Panc1 (cell line): ENCODE results near the gene FBXL12.

ENCODE experiments used
- TCF7L2 ChIP-seq: IDR thresholded peaks from 2 replicates; pipeline ENCODE4 v1.6.1; 2011; ENCODE audit warnings: mild to moderate bottlenecking, low read depth, low read length, inconsistent platforms
- TF ChIP-seq, protein P1 (sequence below), 2 experiments: IDR thresholded peaks; 2 replicates each; pipeline ENCODE4 v1.6.1; 2011 to 2012; ENCODE audit warnings: low read depth in 2 of 2, control low read depth in 1 of 2, low read length in 1 of 2, mild to moderate bottlenecking in 1 of 2, moderate library complexity in 1 of 2; ENCODE audit not compliant: insufficient read depth in 1 of 2
- TF ChIP-seq, protein P2 (sequence below): fragments of 450-650 bp; IDR thresholded peaks from 2 replicates; pipeline ENCODE4 v1.5.1; 2017; ENCODE audit warnings: mild to moderate bottlenecking

- no peak for TF ChIP-seq TCF7L2
- TF ChIP-seq, protein P1, sequence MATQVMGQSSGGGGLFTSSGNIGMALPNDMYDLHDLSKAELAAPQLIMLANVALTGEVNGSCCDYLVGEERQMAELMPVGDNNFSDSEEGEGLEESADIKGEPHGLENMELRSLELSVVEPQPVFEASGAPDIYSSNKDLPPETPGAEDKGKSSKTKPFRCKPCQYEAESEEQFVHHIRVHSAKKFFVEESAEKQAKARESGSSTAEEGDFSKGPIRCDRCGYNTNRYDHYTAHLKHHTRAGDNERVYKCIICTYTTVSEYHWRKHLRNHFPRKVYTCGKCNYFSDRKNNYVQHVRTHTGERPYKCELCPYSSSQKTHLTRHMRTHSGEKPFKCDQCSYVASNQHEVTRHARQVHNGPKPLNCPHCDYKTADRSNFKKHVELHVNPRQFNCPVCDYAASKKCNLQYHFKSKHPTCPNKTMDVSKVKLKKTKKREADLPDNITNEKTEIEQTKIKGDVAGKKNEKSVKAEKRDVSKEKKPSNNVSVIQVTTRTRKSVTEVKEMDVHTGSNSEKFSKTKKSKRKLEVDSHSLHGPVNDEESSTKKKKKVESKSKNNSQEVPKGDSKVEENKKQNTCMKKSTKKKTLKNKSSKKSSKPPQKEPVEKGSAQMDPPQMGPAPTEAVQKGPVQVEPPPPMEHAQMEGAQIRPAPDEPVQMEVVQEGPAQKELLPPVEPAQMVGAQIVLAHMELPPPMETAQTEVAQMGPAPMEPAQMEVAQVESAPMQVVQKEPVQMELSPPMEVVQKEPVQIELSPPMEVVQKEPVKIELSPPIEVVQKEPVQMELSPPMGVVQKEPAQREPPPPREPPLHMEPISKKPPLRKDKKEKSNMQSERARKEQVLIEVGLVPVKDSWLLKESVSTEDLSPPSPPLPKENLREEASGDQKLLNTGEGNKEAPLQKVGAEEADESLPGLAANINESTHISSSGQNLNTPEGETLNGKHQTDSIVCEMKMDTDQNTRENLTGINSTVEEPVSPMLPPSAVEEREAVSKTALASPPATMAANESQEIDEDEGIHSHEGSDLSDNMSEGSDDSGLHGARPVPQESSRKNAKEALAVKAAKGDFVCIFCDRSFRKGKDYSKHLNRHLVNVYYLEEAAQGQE (IDR thresholded peaks at IDR 0.05; ENCODE audit: insufficient read depth in 1 of 2, low read depth in 2 of 2, low read length in 1 of 2): no peak
- TF ChIP-seq, protein P2, sequence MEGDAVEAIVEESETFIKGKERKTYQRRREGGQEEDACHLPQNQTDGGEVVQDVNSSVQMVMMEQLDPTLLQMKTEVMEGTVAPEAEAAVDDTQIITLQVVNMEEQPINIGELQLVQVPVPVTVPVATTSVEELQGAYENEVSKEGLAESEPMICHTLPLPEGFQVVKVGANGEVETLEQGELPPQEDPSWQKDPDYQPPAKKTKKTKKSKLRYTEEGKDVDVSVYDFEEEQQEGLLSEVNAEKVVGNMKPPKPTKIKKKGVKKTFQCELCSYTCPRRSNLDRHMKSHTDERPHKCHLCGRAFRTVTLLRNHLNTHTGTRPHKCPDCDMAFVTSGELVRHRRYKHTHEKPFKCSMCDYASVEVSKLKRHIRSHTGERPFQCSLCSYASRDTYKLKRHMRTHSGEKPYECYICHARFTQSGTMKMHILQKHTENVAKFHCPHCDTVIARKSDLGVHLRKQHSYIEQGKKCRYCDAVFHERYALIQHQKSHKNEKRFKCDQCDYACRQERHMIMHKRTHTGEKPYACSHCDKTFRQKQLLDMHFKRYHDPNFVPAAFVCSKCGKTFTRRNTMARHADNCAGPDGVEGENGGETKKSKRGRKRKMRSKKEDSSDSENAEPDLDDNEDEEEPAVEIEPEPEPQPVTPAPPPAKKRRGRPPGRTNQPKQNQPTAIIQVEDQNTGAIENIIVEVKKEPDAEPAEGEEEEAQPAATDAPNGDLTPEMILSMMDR: no peak
Observed at GRCh38 chr19:9806803-9807202, 12.1 kb downstream of the FBXL12 start.
